ENCODE data around the gene CCDC192.
A peak's percentile ranks its signal among the peaks of the same experiment; 100 is the strongest.

CCDC192 gene

GRCh38 chr5:127928053-127928452, 224.9 kb downstream of the CCDC192 start:
- DNase-seq: no peak

GRCh38 chr5:127930311-127930710, 227.1 kb downstream of the CCDC192 start:
- no peak for DNase-seq

GRCh38 chr5:127931396-127931795, 228.2 kb downstream of the CCDC192 start:
- no peak for DNase-seq

GRCh38 chr5:127933348-127933747, 230.2 kb downstream of the CCDC192 start:
- no peak for DNase-seq

GRCh38 chr5:127934791-127935256, 231.6 kb downstream of the CCDC192 start:
- peak in 1 of 3 donors; percentile 6 for DNase-seq

GRCh38 chr5:127935398-127935797, 232.2 kb downstream of the CCDC192 start:
- no peak for DNase-seq

- DNase-seq: peak; percentile 8 to 48 (median 9)
Measured at GRCh38 chr5:127936439-127936972, 233.3 kb downstream of the CCDC192 start.

- no peak for DNase-seq
Measured at GRCh38 chr5:127938746-127939145, 235.6 kb downstream of the CCDC192 start.

- no peak for DNase-seq
Measured at GRCh38 chr5:127940854-127941253, 237.7 kb downstream of the CCDC192 start.

- DNase-seq: peak in 1 of 3 donors; percentile 5
Measured at GRCh38 chr5:127941646-127942045, 238.5 kb downstream of the CCDC192 start.

GRCh38 chr5:127942246-127943060, 239.3 kb downstream of the CCDC192 start:
- DNase-seq: peak in 2 of 3 donors; percentile 8 to 24

GRCh38 chr5:127943061-127943371, 239.8 kb downstream of the CCDC192 start:
- DNase-seq: no peak

- DNase-seq: no peak
Measured at GRCh38 chr5:127944125-127944524, 240.9 kb downstream of the CCDC192 start.

GRCh38 chr5:127947941-127948340, 244.8 kb downstream of the CCDC192 start:
- DNase-seq: no peak

GRCh38 chr5:127950707-127951391, 247.7 kb downstream of the CCDC192 start:
- DNase-seq: no peak

GRCh38 chr5:127951791-127952190, 248.6 kb downstream of the CCDC192 start:
- no peak for DNase-seq

- no peak for DNase-seq
Measured at GRCh38 chr5:127957183-127957582, 254.0 kb downstream of the CCDC192 start.

- DNase-seq: no peak
Measured at GRCh38 chr5:127957701-127958239, 254.6 kb downstream of the CCDC192 start.

GRCh38 chr5:127958421-127959011, 255.3 kb downstream of the CCDC192 start:
- no peak for DNase-seq

GRCh38 chr5:127959152-127959764, 256.1 kb downstream of the CCDC192 start:
- peak in 1 of 3 donors; percentile 15 for DNase-seq

- no peak for DNase-seq
Measured at GRCh38 chr5:127960270-127960691, 257.1 kb downstream of the CCDC192 start.

GRCh38 chr5:127961006-127961762, 258.0 kb downstream of the CCDC192 start:
- DNase-seq: no peak

Measured in suppressor macrophage treated with lipopolysaccharide for 1 hour (primary cell).